Measurements from ENCODE around the gene ATRIP. TPM values are rescaled to one million over a fixed set of nuclear protein-coding genes. Genes with fewer than 3 reads are reported as not detected.

The ATRIP gene
- polyA plus RNA-seq, 1 of the 3 experiments (the other 2 are of a cell fraction): 5.6 TPM

DNA sequence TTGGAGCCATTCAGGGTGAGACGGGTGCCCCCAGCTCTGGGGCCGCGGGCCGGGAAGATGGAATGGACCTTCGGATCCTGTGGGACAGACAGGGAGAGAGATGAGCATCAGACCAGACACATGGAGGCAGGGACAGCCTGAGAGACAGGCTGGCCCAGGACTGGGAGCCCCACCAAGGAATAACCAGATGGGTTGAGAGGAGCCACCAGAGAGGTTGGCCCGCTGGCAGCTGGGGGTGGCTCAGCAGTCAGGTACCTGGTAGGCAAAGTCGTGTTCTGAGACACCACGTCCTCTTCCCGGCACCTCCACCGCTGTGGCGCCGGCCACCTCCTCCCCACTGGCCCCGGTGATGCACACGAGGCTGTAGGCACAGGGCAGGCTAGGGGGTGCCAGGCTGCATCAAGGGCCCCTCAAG is 30.4 kb upstream of the ATRIP start:
- Histone ChIP-seq H3K4me2 (no peak overlapping the region), H3K79me2 (ENCODE audit: insufficient read depth) (no peaks in the 10 kb centered on the region), H3K9me2 (no peaks in the 10 kb centered on the region), H3K9me3 (no peaks in the 10 kb centered on the region), H3K4me3 (ENCODE audit: low read depth in 2 of 2, low read length in 1 of 2) (no peak overlapping the region), H3K9ac (no peak overlapping the region), H3K36me3 (replicated peaks in 1 of 2; ENCODE audit: control insufficient read depth in 1 of 2, insufficient read depth in 2 of 2, low read length in 1 of 2) (peaks cover 0 to 74% of the 10 kb centered on the region in 2 experiments), H3F3A (replicated peaks; ENCODE audit: insufficient read depth) (no peaks in the 10 kb centered on the region), H3K27ac (ENCODE audit: low read depth in 2 of 2, low read length in 1 of 2) (no peak overlapping the region), H2AFZ (ENCODE audit: low read depth) (no peak overlapping the region), H3K4me1 (ENCODE audit: control insufficient read depth in 1 of 2, insufficient read depth in 2 of 2, low read depth in 1 of 2, low read length in 1 of 2) (peaks cover 0 to 3% of the 10 kb centered on the region in 2 experiments; a peak in 1 of 4 replicates), H3K27me3 (ENCODE audit: insufficient read depth) (no peaks in the 10 kb centered on the region), H4K20me1 (ENCODE audit: insufficient read depth) (no peaks in the 10 kb centered on the region)
- no peak for TF ChIP-seq RXRA (IDR thresholded peaks at IDR 0.05; ENCODE audit: borderline replicate concordance, low read depth)
- TF ChIP-seq RCOR1 (IDR thresholded peaks at IDR 0.05; ENCODE audit: low read length): no peak
- TF ChIP-seq ELF1 (IDR thresholded peaks at IDR 0.05): no peak
- no peak for TF ChIP-seq NFIC (IDR thresholded peaks at IDR 0.05; ENCODE audit: borderline replicate concordance)
- TF ChIP-seq, protein P1, sequence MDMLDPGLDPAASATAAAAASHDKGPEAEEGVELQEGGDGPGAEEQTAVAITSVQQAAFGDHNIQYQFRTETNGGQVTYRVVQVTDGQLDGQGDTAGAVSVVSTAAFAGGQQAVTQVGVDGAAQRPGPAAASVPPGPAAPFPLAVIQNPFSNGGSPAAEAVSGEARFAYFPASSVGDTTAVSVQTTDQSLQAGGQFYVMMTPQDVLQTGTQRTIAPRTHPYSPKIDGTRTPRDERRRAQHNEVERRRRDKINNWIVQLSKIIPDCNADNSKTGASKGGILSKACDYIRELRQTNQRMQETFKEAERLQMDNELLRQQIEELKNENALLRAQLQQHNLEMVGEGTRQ (IDR thresholded peaks at IDR 0.05; ENCODE audit: borderline replicate concordance, low read depth, low read length): no peak
- WGBS (ENCODE audit: low lambda C conversion rate): 97% methylated on average over 5 of the region's 14 CpGs
- POLR2A ChIA-PET: no interaction called here
- no peak for DNase-seq
- CTCF ChIA-PET: interaction anchor here (1.2 to 14.1 kb wide), 4 partner anchors 16 to 116 kb away, joined by 3 to 156 read pairs (median 32); partner anchors contain the start of gene ATRIP

DNA sequence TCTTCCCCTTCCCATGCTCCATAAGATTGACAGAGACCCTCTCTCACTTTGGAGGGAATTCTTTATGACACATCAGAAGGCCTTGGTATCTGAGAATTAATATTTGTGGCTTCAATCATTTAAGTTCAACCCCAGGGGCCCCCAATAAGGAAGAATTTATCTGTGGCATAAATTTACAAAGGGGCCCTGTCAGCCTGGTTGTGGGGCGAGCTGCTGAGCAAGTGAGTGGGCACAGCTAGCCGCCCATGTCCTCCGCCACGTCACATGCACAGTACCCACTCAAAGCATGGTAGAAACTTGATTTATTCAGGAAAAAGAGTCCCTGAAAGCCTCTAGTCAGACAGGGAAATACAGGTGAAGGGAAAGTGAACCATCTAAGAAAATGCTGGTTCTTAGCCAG is 30.0 kb upstream of the ATRIP start:
- H3K9me3 ChIP-seq: no peaks in the 10 kb centered on the region
- no peak overlapping the region for H3K4me2 ChIP-seq
- H3K27me3 ChIP-seq (ENCODE audit: insufficient read depth): no peaks in the 10 kb centered on the region
- ChIA-PET POLR2A (interaction anchor here (0.6 kb wide), 1 partner anchor 43 kb away, joined by 3 read pairs; no protein-coding TSS in a partner anchor), CTCF (interaction anchor here (1.2 to 14.1 kb wide), 3 partner anchors 16 to 117 kb away, joined by 3 to 156 read pairs (median 61); no protein-coding TSS in a partner anchor)
- no peaks in the 10 kb centered on the region for H3F3A ChIP-seq (replicated peaks; ENCODE audit: insufficient read depth)
- no peaks in the 10 kb centered on the region for H3K79me2 ChIP-seq (ENCODE audit: insufficient read depth)
- H3K36me3 ChIP-seq (replicated peaks in 1 of 2; ENCODE audit: control insufficient read depth in 1 of 2, insufficient read depth in 2 of 2, low read length in 1 of 2): peaks cover 0 to 72% of the 10 kb centered on the region in 2 experiments
- DNase-seq: no peak
- peaks cover 0 to 7% of the 10 kb centered on the region in 2 experiments; a peak in 1 of 4 replicates for H3K4me1 ChIP-seq (ENCODE audit: control insufficient read depth in 1 of 2, insufficient read depth in 2 of 2, low read depth in 1 of 2, low read length in 1 of 2)
- TF ChIP-seq RAD21 (IDR thresholded peaks at IDR 0.05; ENCODE audit: low read length) (no peak), GABPA (IDR thresholded peaks at IDR 0.05; ENCODE audit: low read depth) (no peak), SIN3A (IDR thresholded peaks at IDR 0.05; ENCODE audit: borderline replicate concordance, low read depth, low read length) (no peak), TAF1 (IDR thresholded peaks at IDR 0.05; ENCODE audit: borderline replicate concordance, low read depth, low read length) (no peak), GATA2 (CRISPR knock-in tag; IDR thresholded peaks at IDR 0.05) (no peak), YY1 (IDR thresholded peaks at IDR 0.05; ENCODE audit: low read depth) (no peak), RCOR1 (IDR thresholded peaks at IDR 0.05; ENCODE audit: low read length) (no peak), POLR2AphosphoS5 (IDR thresholded peaks at IDR 0.05; ENCODE audit: low read depth, low read length) (no peak), NRF1 (IDR thresholded peaks at IDR 0.05; ENCODE audit: low read depth, low read length) (no peak), FOXM1 (IDR thresholded peaks at IDR 0.05; ENCODE audit: low read depth) (no peak)
- TF ChIP-seq, protein P2, sequence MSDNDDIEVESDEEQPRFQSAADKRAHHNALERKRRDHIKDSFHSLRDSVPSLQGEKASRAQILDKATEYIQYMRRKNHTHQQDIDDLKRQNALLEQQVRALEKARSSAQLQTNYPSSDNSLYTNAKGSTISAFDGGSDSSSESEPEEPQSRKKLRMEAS (IDR thresholded peaks at IDR 0.05; ENCODE audit: low read depth): no peak
- TF ChIP-seq, protein P3, sequence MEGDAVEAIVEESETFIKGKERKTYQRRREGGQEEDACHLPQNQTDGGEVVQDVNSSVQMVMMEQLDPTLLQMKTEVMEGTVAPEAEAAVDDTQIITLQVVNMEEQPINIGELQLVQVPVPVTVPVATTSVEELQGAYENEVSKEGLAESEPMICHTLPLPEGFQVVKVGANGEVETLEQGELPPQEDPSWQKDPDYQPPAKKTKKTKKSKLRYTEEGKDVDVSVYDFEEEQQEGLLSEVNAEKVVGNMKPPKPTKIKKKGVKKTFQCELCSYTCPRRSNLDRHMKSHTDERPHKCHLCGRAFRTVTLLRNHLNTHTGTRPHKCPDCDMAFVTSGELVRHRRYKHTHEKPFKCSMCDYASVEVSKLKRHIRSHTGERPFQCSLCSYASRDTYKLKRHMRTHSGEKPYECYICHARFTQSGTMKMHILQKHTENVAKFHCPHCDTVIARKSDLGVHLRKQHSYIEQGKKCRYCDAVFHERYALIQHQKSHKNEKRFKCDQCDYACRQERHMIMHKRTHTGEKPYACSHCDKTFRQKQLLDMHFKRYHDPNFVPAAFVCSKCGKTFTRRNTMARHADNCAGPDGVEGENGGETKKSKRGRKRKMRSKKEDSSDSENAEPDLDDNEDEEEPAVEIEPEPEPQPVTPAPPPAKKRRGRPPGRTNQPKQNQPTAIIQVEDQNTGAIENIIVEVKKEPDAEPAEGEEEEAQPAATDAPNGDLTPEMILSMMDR (IDR thresholded peaks at IDR 0.05): no peak
- TF ChIP-seq, protein P4, sequence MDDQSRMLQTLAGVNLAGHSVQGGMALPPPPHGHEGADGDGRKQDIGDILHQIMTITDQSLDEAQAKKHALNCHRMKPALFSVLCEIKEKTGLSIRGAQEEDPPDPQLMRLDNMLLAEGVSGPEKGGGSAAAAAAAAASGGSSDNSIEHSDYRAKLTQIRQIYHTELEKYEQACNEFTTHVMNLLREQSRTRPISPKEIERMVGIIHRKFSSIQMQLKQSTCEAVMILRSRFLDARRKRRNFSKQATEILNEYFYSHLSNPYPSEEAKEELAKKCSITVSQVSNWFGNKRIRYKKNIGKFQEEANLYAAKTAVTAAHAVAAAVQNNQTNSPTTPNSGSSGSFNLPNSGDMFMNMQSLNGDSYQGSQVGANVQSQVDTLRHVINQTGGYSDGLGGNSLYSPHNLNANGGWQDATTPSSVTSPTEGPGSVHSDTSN (IDR thresholded peaks at IDR 0.05): no peak
- TF ChIP-seq, protein P5, sequence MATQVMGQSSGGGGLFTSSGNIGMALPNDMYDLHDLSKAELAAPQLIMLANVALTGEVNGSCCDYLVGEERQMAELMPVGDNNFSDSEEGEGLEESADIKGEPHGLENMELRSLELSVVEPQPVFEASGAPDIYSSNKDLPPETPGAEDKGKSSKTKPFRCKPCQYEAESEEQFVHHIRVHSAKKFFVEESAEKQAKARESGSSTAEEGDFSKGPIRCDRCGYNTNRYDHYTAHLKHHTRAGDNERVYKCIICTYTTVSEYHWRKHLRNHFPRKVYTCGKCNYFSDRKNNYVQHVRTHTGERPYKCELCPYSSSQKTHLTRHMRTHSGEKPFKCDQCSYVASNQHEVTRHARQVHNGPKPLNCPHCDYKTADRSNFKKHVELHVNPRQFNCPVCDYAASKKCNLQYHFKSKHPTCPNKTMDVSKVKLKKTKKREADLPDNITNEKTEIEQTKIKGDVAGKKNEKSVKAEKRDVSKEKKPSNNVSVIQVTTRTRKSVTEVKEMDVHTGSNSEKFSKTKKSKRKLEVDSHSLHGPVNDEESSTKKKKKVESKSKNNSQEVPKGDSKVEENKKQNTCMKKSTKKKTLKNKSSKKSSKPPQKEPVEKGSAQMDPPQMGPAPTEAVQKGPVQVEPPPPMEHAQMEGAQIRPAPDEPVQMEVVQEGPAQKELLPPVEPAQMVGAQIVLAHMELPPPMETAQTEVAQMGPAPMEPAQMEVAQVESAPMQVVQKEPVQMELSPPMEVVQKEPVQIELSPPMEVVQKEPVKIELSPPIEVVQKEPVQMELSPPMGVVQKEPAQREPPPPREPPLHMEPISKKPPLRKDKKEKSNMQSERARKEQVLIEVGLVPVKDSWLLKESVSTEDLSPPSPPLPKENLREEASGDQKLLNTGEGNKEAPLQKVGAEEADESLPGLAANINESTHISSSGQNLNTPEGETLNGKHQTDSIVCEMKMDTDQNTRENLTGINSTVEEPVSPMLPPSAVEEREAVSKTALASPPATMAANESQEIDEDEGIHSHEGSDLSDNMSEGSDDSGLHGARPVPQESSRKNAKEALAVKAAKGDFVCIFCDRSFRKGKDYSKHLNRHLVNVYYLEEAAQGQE (IDR thresholded peaks at IDR 0.05; ENCODE audit: low read depth, low read length): no peak
- no peak overlapping the region for H2AFZ ChIP-seq (ENCODE audit: low read depth)
- H3K9me2 ChIP-seq: no peaks in the 10 kb centered on the region
- no peak overlapping the region for H3K9ac ChIP-seq
- no peak overlapping the region for H3K4me3 ChIP-seq (ENCODE audit: low read depth in 2 of 2, low read length in 1 of 2)
- H3K27ac ChIP-seq (ENCODE audit: low read depth in 2 of 2, low read length in 1 of 2): no peak overlapping the region
- WGBS (ENCODE audit: low lambda C conversion rate): 93% methylated on average over 4 of the region's 4 CpGs
- no peaks in the 10 kb centered on the region for H4K20me1 ChIP-seq (ENCODE audit: insufficient read depth)
